ENCODE data around the gene ADGRE3.

DNA sequence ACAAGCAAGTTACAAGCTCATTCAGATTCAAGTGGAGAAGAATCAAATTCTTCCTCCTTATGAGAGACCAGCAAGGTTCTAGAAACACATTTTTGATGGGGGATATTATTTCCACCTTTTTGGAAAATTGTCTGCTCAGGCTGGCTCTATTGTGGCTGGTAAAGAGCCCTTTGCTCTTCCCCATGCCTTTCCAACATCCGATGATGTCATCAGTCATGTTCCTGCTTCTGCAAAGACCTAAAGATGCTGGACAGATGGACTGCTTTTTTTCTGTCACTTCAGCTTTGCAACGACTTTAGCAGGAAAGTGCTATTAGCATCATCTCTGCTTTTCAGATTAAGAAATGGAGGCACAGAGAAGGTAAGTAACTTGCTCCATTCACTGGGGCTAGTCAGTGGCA is 4.2 kb downstream of the ADGRE3 start:
- TF ChIP-seq, protein P1, sequence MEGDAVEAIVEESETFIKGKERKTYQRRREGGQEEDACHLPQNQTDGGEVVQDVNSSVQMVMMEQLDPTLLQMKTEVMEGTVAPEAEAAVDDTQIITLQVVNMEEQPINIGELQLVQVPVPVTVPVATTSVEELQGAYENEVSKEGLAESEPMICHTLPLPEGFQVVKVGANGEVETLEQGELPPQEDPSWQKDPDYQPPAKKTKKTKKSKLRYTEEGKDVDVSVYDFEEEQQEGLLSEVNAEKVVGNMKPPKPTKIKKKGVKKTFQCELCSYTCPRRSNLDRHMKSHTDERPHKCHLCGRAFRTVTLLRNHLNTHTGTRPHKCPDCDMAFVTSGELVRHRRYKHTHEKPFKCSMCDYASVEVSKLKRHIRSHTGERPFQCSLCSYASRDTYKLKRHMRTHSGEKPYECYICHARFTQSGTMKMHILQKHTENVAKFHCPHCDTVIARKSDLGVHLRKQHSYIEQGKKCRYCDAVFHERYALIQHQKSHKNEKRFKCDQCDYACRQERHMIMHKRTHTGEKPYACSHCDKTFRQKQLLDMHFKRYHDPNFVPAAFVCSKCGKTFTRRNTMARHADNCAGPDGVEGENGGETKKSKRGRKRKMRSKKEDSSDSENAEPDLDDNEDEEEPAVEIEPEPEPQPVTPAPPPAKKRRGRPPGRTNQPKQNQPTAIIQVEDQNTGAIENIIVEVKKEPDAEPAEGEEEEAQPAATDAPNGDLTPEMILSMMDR (IDR thresholded peaks at IDR 0.05), result no peak
- no peak for TF ChIP-seq ZFX (IDR thresholded peaks at IDR 0.05; ENCODE audit: borderline replicate concordance)

All from 22Rv1 (cell line).